ENCODE measurements around the gene GPR39.

GRCh38 chr2:132540166-132540565 is 123.6 kb downstream of the GPR39 start:
- TF ChIP-seq, protein P1, sequence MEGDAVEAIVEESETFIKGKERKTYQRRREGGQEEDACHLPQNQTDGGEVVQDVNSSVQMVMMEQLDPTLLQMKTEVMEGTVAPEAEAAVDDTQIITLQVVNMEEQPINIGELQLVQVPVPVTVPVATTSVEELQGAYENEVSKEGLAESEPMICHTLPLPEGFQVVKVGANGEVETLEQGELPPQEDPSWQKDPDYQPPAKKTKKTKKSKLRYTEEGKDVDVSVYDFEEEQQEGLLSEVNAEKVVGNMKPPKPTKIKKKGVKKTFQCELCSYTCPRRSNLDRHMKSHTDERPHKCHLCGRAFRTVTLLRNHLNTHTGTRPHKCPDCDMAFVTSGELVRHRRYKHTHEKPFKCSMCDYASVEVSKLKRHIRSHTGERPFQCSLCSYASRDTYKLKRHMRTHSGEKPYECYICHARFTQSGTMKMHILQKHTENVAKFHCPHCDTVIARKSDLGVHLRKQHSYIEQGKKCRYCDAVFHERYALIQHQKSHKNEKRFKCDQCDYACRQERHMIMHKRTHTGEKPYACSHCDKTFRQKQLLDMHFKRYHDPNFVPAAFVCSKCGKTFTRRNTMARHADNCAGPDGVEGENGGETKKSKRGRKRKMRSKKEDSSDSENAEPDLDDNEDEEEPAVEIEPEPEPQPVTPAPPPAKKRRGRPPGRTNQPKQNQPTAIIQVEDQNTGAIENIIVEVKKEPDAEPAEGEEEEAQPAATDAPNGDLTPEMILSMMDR (IDR thresholded peaks at IDR 0.05): no peak
- no peak for TF ChIP-seq POLR2A (IDR thresholded peaks at IDR 0.05)

Data from body of pancreas (tissue), 4 donors.